OCI-LY3 (cell line): Measurements from ENCODE around the gene ESAM.

Experiments
- EZH2phosphoT487 ChIP-seq: fragments of 200-600 bp; shearing (Covaris generic); IDR thresholded peaks from 2 replicates; pipeline ENCODE4 v1.6.1; 2018; ENCODE audit warnings: antibody characterized with exemption, mixed run types, low read depth
- TF ChIP-seq, protein P1 (sequence below): fragments of 200-600, 300-600 bp; sonication (generic); IDR thresholded peaks from 2 replicates; pipeline ENCODE4 v1.5.1; 2014; ENCODE audit warnings: antibody characterized with exemption, low read length, low read depth

DNA sequence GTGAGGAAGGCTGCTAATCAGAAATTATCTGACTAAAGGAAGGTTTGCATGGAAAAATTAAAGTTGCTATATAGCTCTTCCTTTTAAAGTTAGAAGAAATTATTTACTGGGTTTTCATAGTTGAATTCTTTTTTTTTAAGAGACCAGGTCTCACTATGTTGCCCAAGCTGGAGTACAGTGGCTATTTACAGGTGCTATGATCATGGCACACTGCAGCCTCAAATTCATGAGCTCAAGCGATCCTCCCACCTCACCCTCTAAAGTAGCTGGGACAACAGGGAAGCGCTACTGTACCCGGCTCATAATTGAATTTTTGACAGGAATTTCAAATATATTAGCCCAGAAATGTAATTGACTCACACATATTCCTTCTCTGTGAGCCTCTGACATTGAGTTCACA, 34.2 kb upstream of the ESAM start:
- TF ChIP-seq, protein P1, sequence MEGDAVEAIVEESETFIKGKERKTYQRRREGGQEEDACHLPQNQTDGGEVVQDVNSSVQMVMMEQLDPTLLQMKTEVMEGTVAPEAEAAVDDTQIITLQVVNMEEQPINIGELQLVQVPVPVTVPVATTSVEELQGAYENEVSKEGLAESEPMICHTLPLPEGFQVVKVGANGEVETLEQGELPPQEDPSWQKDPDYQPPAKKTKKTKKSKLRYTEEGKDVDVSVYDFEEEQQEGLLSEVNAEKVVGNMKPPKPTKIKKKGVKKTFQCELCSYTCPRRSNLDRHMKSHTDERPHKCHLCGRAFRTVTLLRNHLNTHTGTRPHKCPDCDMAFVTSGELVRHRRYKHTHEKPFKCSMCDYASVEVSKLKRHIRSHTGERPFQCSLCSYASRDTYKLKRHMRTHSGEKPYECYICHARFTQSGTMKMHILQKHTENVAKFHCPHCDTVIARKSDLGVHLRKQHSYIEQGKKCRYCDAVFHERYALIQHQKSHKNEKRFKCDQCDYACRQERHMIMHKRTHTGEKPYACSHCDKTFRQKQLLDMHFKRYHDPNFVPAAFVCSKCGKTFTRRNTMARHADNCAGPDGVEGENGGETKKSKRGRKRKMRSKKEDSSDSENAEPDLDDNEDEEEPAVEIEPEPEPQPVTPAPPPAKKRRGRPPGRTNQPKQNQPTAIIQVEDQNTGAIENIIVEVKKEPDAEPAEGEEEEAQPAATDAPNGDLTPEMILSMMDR: no peak
- TF ChIP-seq EZH2phosphoT487: no peak
